T-helper 17 cell (primary cell): ENCODE data around the gene PCCB. TPM values are rescaled to one million over a fixed set of nuclear protein-coding genes. Genes with fewer than 3 reads are reported as not detected.
"Not testable (repeated sequence)": the region's sequence is repeated elsewhere in the genome, so short reads cannot be mapped to it uniquely, and the experiment has no call there.

Experiments
- ATAC-seq: fragments of 150-1000 bp; cut with Tn5 transposase; 2 replicates; pipeline ENCODE4 v1.10.0; 2021; ENCODE audit warnings: mild to moderate bottlenecking, moderate library complexity
- DNase-seq, 3 donors: peaks; one replicate each; pipeline versions ENCODE4 v3.0.0 to v3.0.0-alpha.2; 2020 to 2021
- H3K9me3 ChIP-seq: one replicate; pipeline ENCODE4 v1.7.0; 2013; ENCODE audit warnings: low read length, mild to moderate bottlenecking; ENCODE audit not compliant: control insufficient read depth, poor library complexity, severe bottlenecking
- H3K27ac Mint-ChIP-seq: one replicate; pipeline ENCODE4 v1.8.0; 2022; ENCODE audit warnings: mild to moderate bottlenecking, moderate library complexity, mixed read lengths
- H3K27me3 Mint-ChIP-seq: one replicate; pipeline ENCODE4 v1.8.0; 2022; ENCODE audit warnings: mixed read lengths
- H3K36me3 Mint-ChIP-seq: one replicate; pipeline ENCODE4 v1.8.0; 2022; ENCODE audit warnings: low read depth, mixed read lengths
- H3K4me1 Mint-ChIP-seq: one replicate; pipeline ENCODE4 v1.8.0; 2022; ENCODE audit warnings: mild to moderate bottlenecking, mixed read lengths
- H3K4me3 Mint-ChIP-seq: one replicate; pipeline ENCODE4 v1.8.0; 2022; ENCODE audit warnings: mild to moderate bottlenecking, moderate library complexity, mixed read lengths
- total RNA-seq, 4 donors: library from RNA in 2 of 4; stranded (reverse) in 2 of 4; gene quantifications; one replicate each; pipeline ENCODE4 v1.2.3 and lab custom pipeline; 2022 to 2026

PCCB gene
- total RNA-seq, 2 donors from 2014 or later, result 13.0 to 13.3 TPM

DNA sequence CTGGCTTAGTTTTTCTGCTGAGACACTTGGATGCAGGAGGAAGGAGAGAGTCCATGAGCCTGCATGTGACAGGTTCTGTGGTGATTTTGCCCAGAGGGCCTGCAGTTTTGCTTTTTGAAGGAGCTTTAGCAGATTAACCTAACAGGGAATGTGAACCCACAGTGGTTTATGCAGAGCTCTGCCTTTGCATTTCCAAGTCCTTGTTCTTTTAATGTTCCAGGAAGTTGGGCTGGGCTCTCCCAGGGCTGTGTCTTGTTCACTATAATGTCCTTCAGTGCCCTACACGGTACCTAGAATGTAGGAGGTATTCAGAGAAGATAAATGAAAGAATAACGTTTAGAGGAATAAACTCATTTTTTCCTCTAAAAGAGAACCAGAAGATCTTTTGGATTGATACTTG, 50.3 kb downstream of the PCCB start:
- Mint-ChIP-seq H3K27ac (no peak overlapping the region), H3K27me3 (no peaks in the 10 kb centered on the region), H3K36me3 (peaks cover 13% of the 10 kb centered on the region), H3K4me1 (peaks cover 4% of the 10 kb centered on the region), H3K4me3 (no peak overlapping the region)
- DNase-seq, result no peak
- no peaks in the 10 kb centered on the region for H3K9me3 ChIP-seq
- no peak for ATAC-seq

GRCh38 chr3:136305879-136306278, 55.7 kb downstream of the PCCB start:
- Mint-ChIP-seq H3K27ac (no peak overlapping the region), H3K36me3 (peaks cover 6% of the 10 kb centered on the region), H3K4me3 (no peak overlapping the region), H3K27me3 (no peaks in the 10 kb centered on the region), H3K4me1 (no peaks in the 10 kb centered on the region)
- ATAC-seq, result no peak
- H3K9me3 ChIP-seq, result no peaks in the 10 kb centered on the region
- DNase-seq, result no peak

- Mint-ChIP-seq H3K27me3 (no peaks in the 10 kb centered on the region), H3K4me3 (no peak overlapping the region), H3K4me1 (no peaks in the 10 kb centered on the region), H3K36me3 (no peaks in the 10 kb centered on the region), H3K27ac (no peak overlapping the region)
- ATAC-seq (no peak), DNase-seq (no peak)
- no peaks in the 10 kb centered on the region for H3K9me3 ChIP-seq
These were observed 61.1 kb downstream of the PCCB start for GRCh38 chr3:136311261-136311660.

GRCh38 chr3:136311968-136312367, 61.8 kb downstream of the PCCB start:
- Mint-ChIP-seq H3K27ac (no peak overlapping the region), H3K27me3 (no peaks in the 10 kb centered on the region), H3K4me1 (no peaks in the 10 kb centered on the region), H3K36me3 (peaks cover 2% of the 10 kb centered on the region), H3K4me3 (no peak overlapping the region)
- no peaks in the 10 kb centered on the region for H3K9me3 ChIP-seq
- ATAC-seq, result no peak
- DNase-seq, result no peak

- Mint-ChIP-seq H3K4me3 (no peak overlapping the region), H3K36me3 (peaks cover 18% of the 10 kb centered on the region), H3K27ac (no peak overlapping the region), H3K4me1 (no peaks in the 10 kb centered on the region), H3K27me3 (no peaks in the 10 kb centered on the region)
- no peak for ATAC-seq
- H3K9me3 ChIP-seq, result peaks cover 4% of the 10 kb centered on the region
- no peak for DNase-seq
These were observed 76.2 kb downstream of the PCCB start for GRCh38 chr3:136326316-136326715.

DNA sequence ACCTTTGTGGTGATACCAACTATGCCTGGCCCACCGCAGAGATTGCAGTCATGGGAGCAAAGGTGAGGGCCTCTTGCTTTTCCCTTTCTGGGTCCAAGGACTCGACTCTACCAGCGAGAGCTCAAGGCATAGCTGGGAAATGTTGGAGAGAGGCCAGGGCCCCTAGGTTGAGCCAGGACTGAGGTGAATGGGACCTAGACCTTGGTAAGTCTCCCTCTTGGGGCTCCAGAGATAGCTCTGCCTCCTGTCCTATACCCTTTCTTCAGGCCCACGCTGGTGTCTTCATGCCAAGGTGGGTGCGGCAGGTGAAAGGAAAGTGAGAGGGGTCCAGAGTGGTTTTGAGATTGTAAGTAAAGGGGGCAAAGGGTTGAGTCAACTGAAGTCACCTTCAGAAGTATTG, 77.5 kb downstream of the PCCB start:
- Mint-ChIP-seq H3K4me3 (no peak overlapping the region), H3K27ac (no peak overlapping the region), H3K27me3 (no peaks in the 10 kb centered on the region), H3K4me1 (no peaks in the 10 kb centered on the region), H3K36me3 (peaks cover 15% of the 10 kb centered on the region)
- peaks cover 4% of the 10 kb centered on the region for H3K9me3 ChIP-seq
- ATAC-seq (no peak), DNase-seq (no peak)

DNA sequence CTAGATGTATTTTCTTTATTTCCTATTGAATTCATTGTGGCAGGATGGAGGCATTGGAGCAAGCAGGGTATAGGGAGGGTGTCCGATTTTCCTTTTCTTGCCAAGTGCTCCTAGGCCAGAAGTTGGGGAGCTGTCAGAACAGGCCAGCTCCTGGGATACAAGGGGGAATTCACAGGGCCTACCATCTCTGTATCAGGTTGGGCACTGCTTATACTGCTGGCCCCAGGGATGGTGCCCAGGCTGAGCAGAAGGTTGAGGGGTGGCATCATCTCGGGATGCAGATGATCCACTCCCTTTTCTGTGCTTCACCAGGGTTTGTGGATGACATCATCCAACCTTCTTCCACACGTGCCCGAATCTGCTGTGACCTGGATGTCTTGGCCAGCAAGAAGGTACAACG, 79.5 kb downstream of the PCCB start:
- DNase-seq, result no peak
- no peaks in the 10 kb centered on the region for H3K9me3 ChIP-seq
- H3K4me1 Mint-ChIP-seq, result no peaks in the 10 kb centered on the region
- H3K4me3 Mint-ChIP-seq, result no peak overlapping the region
- H3K27me3 Mint-ChIP-seq, result no peaks in the 10 kb centered on the region
- no peak overlapping the region for H3K27ac Mint-ChIP-seq
- ATAC-seq, result no peak
- H3K36me3 Mint-ChIP-seq, result peaks cover 7% of the 10 kb centered on the region

DNA sequence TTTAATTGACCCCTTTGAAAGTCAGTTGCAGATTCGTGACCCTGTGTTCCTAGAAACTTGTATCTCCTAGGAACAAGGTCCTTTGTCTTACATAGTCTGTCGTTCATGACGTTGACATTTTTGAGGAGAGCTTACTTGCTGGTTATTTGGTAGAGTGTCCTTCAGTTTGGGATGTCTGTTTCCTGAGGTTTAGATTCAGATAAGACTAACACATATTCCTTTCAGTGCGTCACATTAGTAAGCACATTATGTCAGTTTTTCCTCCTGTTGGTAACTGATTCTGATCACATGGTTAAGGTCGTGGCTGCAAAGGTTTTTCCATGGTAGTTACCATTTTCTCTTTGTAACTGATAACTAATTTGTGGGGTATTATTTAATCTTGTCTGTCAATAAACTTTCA, 80.8 kb downstream of the PCCB start:
- Mint-ChIP-seq H3K4me1 (no peaks in the 10 kb centered on the region), H3K4me3 (no peak overlapping the region), H3K36me3 (peaks cover 7% of the 10 kb centered on the region), H3K27me3 (no peaks in the 10 kb centered on the region), H3K27ac (no peak overlapping the region)
- no peaks in the 10 kb centered on the region for H3K9me3 ChIP-seq
- no peak for ATAC-seq
- no peak for DNase-seq

GRCh38 chr3:136332302-136332701, 82.2 kb downstream of the PCCB start:
- no peaks in the 10 kb centered on the region for H3K9me3 ChIP-seq
- Mint-ChIP-seq H3K27ac (peak overlapping the region; percentile 57), H3K4me3 (no peak overlapping the region), H3K36me3 (peaks cover 2% of the 10 kb centered on the region), H3K4me1 (no peaks in the 10 kb centered on the region), H3K27me3 (no peaks in the 10 kb centered on the region)
- ATAC-seq, result no peak
- no peak for DNase-seq

DNA sequence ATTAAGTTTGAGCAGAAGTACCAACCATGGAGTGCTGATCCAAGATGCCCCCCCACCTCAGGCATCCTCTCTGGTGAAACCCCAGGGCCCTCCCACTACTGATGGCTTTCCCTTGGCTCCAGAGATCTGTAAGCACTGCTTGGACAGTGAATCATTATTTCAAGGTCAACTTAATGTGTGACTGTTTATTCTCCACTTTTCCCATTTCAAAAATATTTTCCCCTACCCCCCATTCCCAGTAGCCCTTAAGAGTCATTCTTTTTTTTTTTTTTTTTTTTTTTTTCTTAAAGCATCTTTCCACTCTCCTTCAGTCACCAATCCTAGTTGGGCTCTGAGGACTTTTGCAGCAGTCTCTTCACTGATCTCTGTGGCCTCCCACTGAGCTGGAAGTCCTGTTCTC, 82.6 kb downstream of the PCCB start:
- Mint-ChIP-seq H3K4me3 (no peak overlapping the region), H3K27ac (peak overlapping the region; percentile 57), H3K27me3 (no peaks in the 10 kb centered on the region), H3K36me3 (peaks cover 2% of the 10 kb centered on the region), H3K4me1 (no peaks in the 10 kb centered on the region)
- DNase-seq (no peak), ATAC-seq (no peak)
- H3K9me3 ChIP-seq, result no peaks in the 10 kb centered on the region

DNA sequence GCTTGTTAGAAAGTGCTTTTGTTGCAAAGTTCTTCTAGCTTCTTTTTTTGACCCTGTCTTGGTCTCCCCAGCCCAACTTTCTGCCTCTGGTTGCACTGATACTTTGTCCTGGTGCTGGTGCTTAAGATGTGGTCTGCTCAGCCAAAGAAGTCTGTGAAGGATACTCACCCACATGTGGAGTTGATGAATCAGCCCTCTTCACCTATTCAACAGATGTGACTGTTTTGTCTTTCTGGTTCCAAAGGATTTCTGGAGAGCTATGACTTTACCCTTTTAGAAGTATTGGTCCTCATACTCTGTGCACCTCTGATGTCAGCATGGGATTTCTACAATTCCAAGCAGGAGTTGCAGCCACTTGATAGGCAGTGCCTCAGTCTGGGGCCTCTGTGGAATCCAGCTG, 84.1 kb downstream of the PCCB start:
- Mint-ChIP-seq H3K27me3 (no peaks in the 10 kb centered on the region), H3K4me1 (no peaks in the 10 kb centered on the region), H3K27ac (no peak overlapping the region), H3K4me3 (no peak overlapping the region), H3K36me3 (peaks cover 4% of the 10 kb centered on the region)
- ATAC-seq (no peak), DNase-seq (no peak)
- no peaks in the 10 kb centered on the region for H3K9me3 ChIP-seq

- H3K27ac Mint-ChIP-seq, result not testable (repeated sequence)
These were observed 84.6 kb downstream of the PCCB start for GRCh38 chr3:136334726-136335125.

DNA sequence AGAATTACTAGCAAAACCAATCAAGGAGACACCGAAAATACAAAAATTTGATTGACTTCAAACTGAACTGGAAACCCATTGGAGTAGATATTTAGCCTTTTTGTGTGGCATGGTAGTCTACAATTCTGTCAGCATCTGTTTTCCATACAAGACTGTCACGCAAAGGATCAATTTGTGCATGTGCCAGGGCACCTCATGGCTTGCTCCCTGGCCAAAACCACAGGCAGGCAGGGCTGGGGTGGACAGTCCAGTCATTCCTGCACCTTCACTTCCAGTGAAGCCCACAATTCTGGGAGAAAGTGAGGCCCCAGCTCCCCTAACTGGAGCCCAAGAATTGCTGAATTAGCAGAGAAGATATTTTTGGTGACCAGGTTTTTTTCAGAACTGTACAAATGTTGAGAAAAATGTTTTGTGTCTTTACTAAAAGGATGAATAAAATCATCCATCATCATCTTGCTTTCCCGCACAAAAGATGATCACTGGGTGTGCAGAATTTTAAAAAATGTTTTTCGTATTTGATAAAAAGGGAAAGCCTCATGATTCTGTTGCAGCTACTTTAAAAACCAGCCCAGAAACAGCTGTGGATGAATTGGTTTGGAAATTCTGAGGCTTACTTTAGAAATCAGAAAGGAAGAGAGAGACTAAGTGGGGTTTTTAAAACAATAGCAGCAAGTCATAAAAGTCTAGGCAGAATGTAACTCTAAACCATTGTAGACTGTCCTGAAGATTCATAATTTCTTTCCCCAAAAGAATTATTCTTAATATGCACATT, 86.4 kb downstream of the PCCB start:
- Mint-ChIP-seq H3K36me3 (peaks cover 4% of the 10 kb centered on the region), H3K4me3 (no peak overlapping the region), H3K4me1 (no peaks in the 10 kb centered on the region), H3K27me3 (no peaks in the 10 kb centered on the region), H3K27ac (peak overlapping the region; percentile 24)
- ATAC-seq (no peak), DNase-seq (no peak)
- H3K9me3 ChIP-seq, result no peaks in the 10 kb centered on the region

More at GRCh38 chr3:136334726-136335125, 84.6 kb downstream of the PCCB start:
- not testable (repeated sequence) for DNase-seq, H3K4me3 Mint-ChIP-seq, H3K36me3 Mint-ChIP-seq, ATAC-seq, H3K27me3 Mint-ChIP-seq, H3K9me3 ChIP-seq, H3K4me1 Mint-ChIP-seq

DNA sequence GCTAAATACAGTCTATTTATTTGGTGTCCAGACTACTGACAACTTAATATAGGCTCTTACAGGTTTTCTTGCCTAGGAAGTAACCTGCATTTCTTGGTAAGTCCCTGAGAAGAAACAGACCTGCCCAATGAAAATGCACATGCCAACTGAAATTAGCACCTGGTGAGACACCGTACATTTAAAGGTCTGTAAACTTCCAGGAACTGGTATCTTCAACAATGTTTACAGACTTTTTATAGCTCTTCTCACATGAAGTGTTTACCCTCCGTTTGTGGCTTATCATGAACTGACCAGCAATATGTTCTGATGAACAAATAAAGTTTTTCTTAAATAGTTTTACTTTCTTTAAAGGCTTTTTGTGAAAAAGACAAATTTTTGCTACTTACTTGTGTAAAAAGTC, 93.3 kb downstream of the PCCB start:
- Mint-ChIP-seq H3K27ac (peak overlapping the region; percentile 59), H3K4me1 (no peaks in the 10 kb centered on the region), H3K36me3 (no peaks in the 10 kb centered on the region), H3K4me3 (no peak overlapping the region), H3K27me3 (no peaks in the 10 kb centered on the region)
- ATAC-seq (no peak), DNase-seq (no peak)
- no peaks in the 10 kb centered on the region for H3K9me3 ChIP-seq
